ENCODE data around the gene EEIG1. TPM values are rescaled to one million over a fixed set of nuclear protein-coding genes. Genes with fewer than 3 reads are reported as not detected.

The EEIG1 gene
- total RNA-seq, 4 donors from 2014 or later, result 71.8 to 219 (median 122) TPM

DNA sequence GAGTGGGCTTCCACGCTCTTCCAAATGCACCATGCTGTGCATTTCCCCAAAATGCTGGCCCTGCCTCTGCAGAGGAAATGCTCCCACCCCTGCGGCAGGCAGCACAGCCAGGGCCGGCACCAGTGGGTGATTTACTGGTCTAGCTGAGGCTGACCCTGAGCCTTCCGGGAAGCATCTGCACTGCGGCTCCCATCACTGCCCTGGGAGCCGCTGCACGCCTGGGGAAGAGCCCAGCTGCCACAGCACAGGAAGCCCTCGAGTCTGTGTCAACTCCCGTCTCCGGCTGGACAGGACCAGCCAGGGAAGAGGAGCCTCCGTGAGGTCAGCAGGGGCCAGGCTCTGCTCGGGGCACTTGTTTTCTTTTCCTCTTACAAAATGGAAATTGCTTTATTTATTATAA, 25.1 kb upstream of the EEIG1 start:
- peaks cover 0 to 36% (median 22%) of the 10 kb centered on the region in 4 donors for H3K4me1 ChIP-seq
- peak in 1 of 3 donors; percentile 62 for DNase-seq
- H3K27me3 ChIP-seq, result no peaks in the 10 kb centered on the region
- H3K4me3 ChIP-seq, result peak overlapping the region in 1 of 4 donors; percentile 2
- TF ChIP-seq POLR2A (IDR thresholded peaks at IDR 0.05) (no peak), CTCF (IDR thresholded peaks at IDR 0.05) (no peak)
- no peaks in the 10 kb centered on the region for H3K9me3 ChIP-seq
- H3K27ac ChIP-seq, result peak overlapping the region in 3 of 4 donors; percentile 18 to 85 (median 73)
- no peaks in the 10 kb centered on the region for H3K36me3 ChIP-seq

GRCh38 chr9:128003966-128004604, 23.3 kb upstream of the EEIG1 start:
- no peaks in the 10 kb centered on the region for H3K27me3 ChIP-seq
- no peak for DNase-seq
- no peaks in the 10 kb centered on the region for H3K9me3 ChIP-seq
- no peak overlapping the region for H3K4me3 ChIP-seq
- peaks cover 0 to 29% (median 21%) of the 10 kb centered on the region in 4 donors for H3K4me1 ChIP-seq
- no peaks in the 10 kb centered on the region for H3K36me3 ChIP-seq
- TF ChIP-seq POLR2A (IDR thresholded peaks at IDR 0.05) (no peak), CTCF (IDR thresholded peaks at IDR 0.05) (no peak)
- peak overlapping the region in 1 of 4 donors; percentile 85 for H3K27ac ChIP-seq

DNA sequence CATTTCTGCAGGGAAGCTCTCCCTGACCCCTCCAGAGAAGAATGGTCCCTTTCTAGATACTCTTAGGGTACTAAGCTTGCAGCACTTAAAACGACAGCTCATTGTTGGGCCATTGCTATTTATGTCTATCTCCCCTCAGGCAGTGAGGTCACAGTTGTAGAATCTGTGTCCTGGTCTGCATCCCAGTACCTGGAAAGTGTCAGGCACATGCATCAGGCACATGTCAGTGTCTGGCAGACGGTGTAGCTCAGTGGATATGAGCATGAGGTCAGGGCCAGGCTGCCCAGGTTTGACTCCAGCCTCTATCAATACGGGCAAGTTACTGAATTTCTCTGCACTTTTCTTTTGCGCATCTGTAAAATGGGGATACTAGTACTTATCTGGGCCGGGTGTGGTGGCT, 22.2 kb upstream of the EEIG1 start:
- Histone ChIP-seq H3K4me3 (no peak overlapping the region), H3K27me3 (no peaks in the 10 kb centered on the region), H3K9me3 (no peaks in the 10 kb centered on the region), H3K4me1 (peaks cover 0 to 27% (median 19%) of the 10 kb centered on the region in 4 donors), H3K36me3 (no peaks in the 10 kb centered on the region), H3K27ac (no peak overlapping the region)
- no peak for DNase-seq
- TF ChIP-seq POLR2A (IDR thresholded peaks at IDR 0.05) (no peak), CTCF (IDR thresholded peaks at IDR 0.05) (no peak)

GRCh38 chr9:128001779-128002298, 21.1 kb upstream of the EEIG1 start:
- Histone ChIP-seq H3K4me3 (no peak overlapping the region), H3K4me1 (peaks cover 0 to 17% (median 10%) of the 10 kb centered on the region in 4 donors), H3K27me3 (no peaks in the 10 kb centered on the region), H3K36me3 (no peaks in the 10 kb centered on the region), H3K9me3 (no peaks in the 10 kb centered on the region), H3K27ac (no peak overlapping the region)
- TF ChIP-seq POLR2A (IDR thresholded peaks at IDR 0.05), result no peak
- TF ChIP-seq CTCF (IDR thresholded peaks at IDR 0.05), result no peak
- no peak for DNase-seq

DNA sequence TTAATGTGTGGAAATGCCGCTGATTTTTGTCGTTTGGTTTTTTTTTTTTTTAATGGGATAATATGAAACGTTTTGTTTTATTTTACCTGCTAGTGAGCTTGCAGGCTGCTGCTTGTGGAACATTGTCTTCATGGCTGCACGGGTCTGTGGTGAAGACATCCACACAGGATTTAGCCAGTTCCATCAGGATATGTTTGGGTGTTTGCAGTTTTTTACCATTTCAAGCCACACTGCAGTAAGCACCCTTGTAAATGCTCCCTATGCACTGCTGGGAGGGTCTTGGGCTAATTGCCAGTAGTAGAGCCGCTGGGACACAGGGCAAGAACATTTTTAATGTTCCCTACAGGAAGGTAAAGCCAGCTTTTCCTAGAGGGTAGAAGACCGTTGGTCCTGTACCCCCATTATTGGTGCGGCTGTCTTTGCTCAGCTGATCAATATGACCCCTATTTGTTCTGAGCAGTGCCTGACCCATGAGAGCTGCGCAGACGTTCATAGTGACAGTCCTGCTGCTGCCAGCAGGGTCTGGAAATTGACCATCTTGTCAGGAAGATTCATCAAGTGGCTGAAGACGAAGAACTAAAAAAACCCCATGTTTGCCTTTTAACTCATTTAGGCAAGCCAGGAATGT, 20.5 kb upstream of the EEIG1 start:
- peaks cover 0 to 12% (median 8%) of the 10 kb centered on the region in 4 donors for H3K4me1 ChIP-seq
- H3K9me3 ChIP-seq, result no peaks in the 10 kb centered on the region
- no peak for DNase-seq
- no peak overlapping the region for H3K4me3 ChIP-seq
- TF ChIP-seq POLR2A (IDR thresholded peaks at IDR 0.05), result no peak
- no peak for TF ChIP-seq CTCF (IDR thresholded peaks at IDR 0.05)
- H3K36me3 ChIP-seq, result no peaks in the 10 kb centered on the region
- no peak overlapping the region for H3K27ac ChIP-seq
- H3K27me3 ChIP-seq, result no peaks in the 10 kb centered on the region

Data from Peyer's patch (tissue), 4 donors.